Mucosa of stomach (tissue), 1 donor: Measurements from ENCODE around the gene SPATA21.
"Not testable (repeated sequence)": the region's sequence is repeated elsewhere in the genome, so short reads cannot be mapped to it uniquely, and the experiment has no call there.

Experiments
- H3K27me3 ChIP-seq: one replicate; pipeline ENCODE4 v1.7.0; 2013; ENCODE audit warnings: mild to moderate bottlenecking, low read length; ENCODE audit not compliant: control insufficient read depth, insufficient read depth
- H3K36me3 ChIP-seq: one replicate; pipeline ENCODE4 v1.7.0; 2013; ENCODE audit warnings: low read length; ENCODE audit not compliant: control insufficient read depth, insufficient read depth
- H3K4me1 ChIP-seq: one replicate; pipeline ENCODE4 v1.7.0; 2013; ENCODE audit warnings: mild to moderate bottlenecking, low read length; ENCODE audit not compliant: control insufficient read depth, insufficient read depth
- H3K4me3 ChIP-seq: one replicate; pipeline ENCODE4 v1.7.0; 2013; ENCODE audit warnings: low read length
- H3K9ac ChIP-seq: one replicate; pipeline ENCODE4 v1.7.0; 2013; ENCODE audit warnings: mild to moderate bottlenecking, low read length, moderate library complexity
- H3K9me3 ChIP-seq: one replicate; pipeline ENCODE4 v1.7.0; 2013; ENCODE audit warnings: mild to moderate bottlenecking, low read length, moderate library complexity; ENCODE audit not compliant: control insufficient read depth
- donor health status: Pancreatic carcinoma.

SPATA21 gene

DNA sequence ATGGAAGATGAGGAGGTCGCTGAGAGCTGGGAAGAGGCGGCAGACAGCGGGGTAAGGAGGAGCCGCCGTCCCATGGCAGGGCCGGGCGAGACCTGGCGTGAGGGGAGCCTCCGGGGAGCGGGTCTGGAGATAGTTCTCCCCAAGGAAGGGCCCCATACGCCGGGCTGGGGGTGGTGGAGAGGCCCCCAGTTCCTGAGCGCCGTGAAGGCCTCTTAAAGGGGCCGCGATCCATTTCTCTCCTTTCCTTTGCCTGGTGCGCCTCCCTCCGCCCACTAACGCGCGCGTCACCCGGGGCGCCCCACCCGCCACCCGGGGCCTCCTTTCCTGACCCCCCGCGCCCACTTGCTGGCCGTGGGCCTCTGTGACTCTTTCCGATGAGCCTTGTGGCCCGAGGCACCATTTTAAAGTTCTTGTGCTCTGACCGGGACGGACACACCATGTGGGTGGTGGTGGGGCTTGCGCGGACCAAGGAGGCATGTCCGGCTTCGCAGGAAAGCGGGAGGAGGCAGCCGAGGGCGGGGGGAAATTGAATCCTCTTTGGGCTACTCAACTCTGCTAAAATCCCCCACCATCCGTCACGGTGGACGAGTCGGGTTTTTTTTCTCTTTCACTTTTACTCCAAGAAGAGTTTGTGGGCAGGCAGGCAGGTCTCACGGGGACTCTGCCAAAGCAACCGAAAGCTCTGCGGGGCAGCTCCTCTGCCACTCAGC, 69.8 kb downstream of the SPATA21 start:
- no peaks in the 10 kb centered on the region for H3K9me3 ChIP-seq
- H3K4me1 ChIP-seq = peaks cover 7% of the 10 kb centered on the region
- no peaks in the 10 kb centered on the region for H3K36me3 ChIP-seq
- peak overlapping the region; percentile 92 for H3K9ac ChIP-seq
- H3K27me3 ChIP-seq = no peaks in the 10 kb centered on the region
- H3K4me3 ChIP-seq = peak overlapping the region; percentile 53

GRCh38 chr1:16366722-16367257, 70.4 kb downstream of the SPATA21 start, which contains the start of gene SZRD1:
Gene SZRD1 (plus strand): TSS chr1:16367242. CDS start chr1:16367258, 16 bp downstream.
- H3K9ac ChIP-seq = peak within 1 kb of the TSS; percentile 92
- peaks cover 7% of the 10 kb centered on the region for H3K4me1 ChIP-seq
- no peaks in the 10 kb centered on the region for H3K9me3 ChIP-seq
- peak within 1 kb of the TSS; percentile 53 for H3K4me3 ChIP-seq
- no peaks in the 10 kb centered on the region for H3K27me3 ChIP-seq
- H3K36me3 ChIP-seq = no peaks in the 10 kb centered on the region

- H3K4me3 ChIP-seq, H3K4me1 ChIP-seq, H3K9me3 ChIP-seq, H3K36me3 ChIP-seq, H3K27me3 ChIP-seq, H3K9ac ChIP-seq: not testable (repeated sequence)
These were observed 72.1 kb downstream of the SPATA21 start for GRCh38 chr1:16365146-16365498.

- Histone ChIP-seq H3K27me3 (no peaks in the 10 kb centered on the region), H3K36me3 (no peaks in the 10 kb centered on the region), H3K4me1 (peaks cover 5% of the 10 kb centered on the region), H3K9me3 (no peaks in the 10 kb centered on the region), H3K9ac (no peak overlapping the region), H3K4me3 (no peak overlapping the region)
These were observed 80.4 kb downstream of the SPATA21 start for GRCh38 chr1:16356867-16357266.

DNA sequence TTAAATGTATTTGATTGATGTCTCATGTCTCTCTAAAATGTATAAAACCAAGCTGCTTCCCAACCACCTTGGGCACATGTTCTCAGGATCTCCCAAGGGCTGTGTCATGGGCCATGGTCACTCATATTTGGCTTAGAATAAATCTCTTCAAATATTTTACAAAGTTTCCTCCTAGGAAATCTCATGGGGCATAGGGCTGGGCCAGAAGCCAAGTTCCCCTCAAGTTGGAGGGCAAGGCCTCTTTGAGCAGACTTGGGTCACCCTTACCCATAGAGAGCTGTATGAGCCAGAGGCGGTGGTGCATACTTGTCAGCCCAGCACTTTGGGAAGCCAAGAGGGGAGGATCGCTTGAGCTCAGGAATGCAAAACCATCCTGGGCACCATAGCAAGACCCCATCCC, 82.6 kb downstream of the SPATA21 start:
- Histone ChIP-seq H3K4me1 (peaks cover 10% of the 10 kb centered on the region), H3K27me3 (no peaks in the 10 kb centered on the region), H3K9ac (no peak overlapping the region), H3K9me3 (no peaks in the 10 kb centered on the region), H3K36me3 (no peaks in the 10 kb centered on the region), H3K4me3 (no peak overlapping the region)

DNA sequence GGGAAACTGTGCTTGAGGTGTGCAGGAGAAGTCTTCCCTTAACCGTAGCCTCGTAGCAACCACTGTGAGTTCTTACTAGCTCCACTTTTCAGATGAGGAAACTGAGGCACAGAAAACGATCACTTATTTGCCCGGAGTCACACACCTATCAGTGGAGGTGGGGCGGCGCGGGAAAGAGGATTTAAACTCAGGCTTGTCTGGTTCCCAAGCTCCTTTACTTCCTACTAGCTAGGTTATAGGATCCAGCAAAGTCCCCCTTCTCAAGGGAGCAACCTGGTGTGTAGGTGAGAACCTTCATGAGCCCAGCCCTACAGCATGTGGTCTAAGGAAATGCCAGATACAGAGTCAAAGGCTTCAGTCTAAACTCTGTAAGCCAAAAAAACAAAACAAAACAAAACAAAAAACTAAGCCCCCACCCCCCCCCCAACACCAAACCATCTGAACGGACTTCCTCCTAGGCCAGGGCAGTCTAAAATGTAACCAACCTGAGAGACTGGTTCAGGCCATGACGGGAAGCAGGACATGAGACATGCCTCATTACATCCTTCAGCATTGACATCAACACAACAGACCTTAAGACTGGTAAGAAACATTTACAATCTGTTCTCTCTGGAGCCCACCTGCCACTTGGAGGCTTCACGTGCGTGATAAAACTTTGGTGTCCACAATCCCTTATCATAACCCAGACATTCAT, 84.2 kb downstream of the SPATA21 start:
- peak overlapping the region; percentile 86 for H3K9ac ChIP-seq

DNA sequence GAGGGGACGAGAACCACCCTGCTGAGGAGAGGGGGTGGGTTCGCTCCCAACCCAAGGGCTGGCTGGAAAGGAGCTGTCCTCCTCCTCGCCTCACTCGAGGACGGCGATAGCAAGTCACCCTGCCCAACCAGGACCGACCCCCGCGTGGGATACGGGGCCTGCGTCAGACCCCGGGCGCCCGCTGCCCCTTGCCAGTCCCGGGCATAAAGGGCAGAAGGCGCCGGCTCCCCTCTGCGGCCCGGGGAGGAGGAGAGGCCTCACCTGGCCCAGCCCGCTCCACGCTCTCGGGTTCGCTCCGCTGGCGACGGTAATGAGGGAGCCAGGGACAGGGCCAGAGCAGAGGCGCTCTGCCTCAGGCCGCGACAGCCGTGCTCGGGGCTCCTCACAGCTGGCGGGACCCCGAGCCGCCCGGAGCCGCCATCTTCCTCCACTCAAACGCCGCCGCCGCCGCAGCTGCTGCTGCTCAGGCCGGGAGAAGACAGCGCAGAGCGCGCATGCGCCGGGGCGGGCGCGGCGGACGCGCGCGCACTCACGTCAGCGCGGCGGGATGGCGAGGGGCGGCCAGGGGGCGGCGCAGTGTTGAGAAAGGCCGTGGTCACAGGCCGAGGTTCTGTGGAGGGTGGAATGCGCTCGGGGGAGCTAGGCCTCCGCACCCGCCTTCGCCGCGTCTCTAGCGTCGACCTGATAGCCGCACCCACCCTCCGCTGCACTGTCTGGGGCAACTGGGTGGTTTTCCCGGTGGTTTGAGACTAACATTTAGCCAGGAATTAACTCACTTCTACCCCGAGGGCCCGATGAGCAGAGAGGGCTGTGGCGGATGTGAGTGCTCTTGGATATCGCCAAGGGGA, 85.0 kb downstream of the SPATA21 start, which contains the start of gene FBXO42:
TSS of gene FBXO42 (minus strand) at position 487 of the 848 bp plus-strand sequence. CDS start 37,062 bp downstream, outside the sequence.
- Histone ChIP-seq H3K27me3 (no peaks in the 10 kb centered on the region), H3K36me3 (no peaks in the 10 kb centered on the region), H3K4me1 (peaks cover 15% of the 10 kb centered on the region), H3K9ac (peak within 1 kb of the TSS; percentile 86), H3K4me3 (peak within 1 kb of the TSS; percentile 91), H3K9me3 (no peaks in the 10 kb centered on the region)

More for the DNA sequence above, 84.2 kb downstream of the SPATA21 start:
- no peaks in the 10 kb centered on the region for H3K27me3 ChIP-seq
- peak overlapping the region; percentile 91 for H3K4me3 ChIP-seq
- no peaks in the 10 kb centered on the region for H3K9me3 ChIP-seq
- peaks cover 15% of the 10 kb centered on the region for H3K4me1 ChIP-seq
- no peaks in the 10 kb centered on the region for H3K36me3 ChIP-seq

- no peaks in the 10 kb centered on the region for H3K27me3 ChIP-seq
- H3K9me3 ChIP-seq = no peaks in the 10 kb centered on the region
- H3K4me1 ChIP-seq = peaks cover 15% of the 10 kb centered on the region
- no peaks in the 10 kb centered on the region for H3K36me3 ChIP-seq
- peak overlapping the region; percentile 91 for H3K4me3 ChIP-seq
- peak overlapping the region; percentile 86 for H3K9ac ChIP-seq
These were observed 85.7 kb downstream of the SPATA21 start for GRCh38 chr1:16351456-16351993.

- H3K27me3 ChIP-seq = no peaks in the 10 kb centered on the region
These were observed 87.3 kb downstream of the SPATA21 start for GRCh38 chr1:16349847-16350406.

More at GRCh38 chr1:16349847-16350406, 87.3 kb downstream of the SPATA21 start:
- Histone ChIP-seq H3K4me3 (no peak overlapping the region), H3K4me1 (peaks cover 15% of the 10 kb centered on the region), H3K9ac (no peak overlapping the region), H3K36me3 (no peaks in the 10 kb centered on the region), H3K9me3 (no peaks in the 10 kb centered on the region)
